Measurements from ENCODE around the gene C2CD2. TPM values are rescaled to one million over a fixed set of nuclear protein-coding genes. Genes with fewer than 3 reads are reported as not detected.

C2CD2 gene
- total RNA-seq, 2 experiments from 2014 or later, result 4.5 to 5.9 TPM

DNA sequence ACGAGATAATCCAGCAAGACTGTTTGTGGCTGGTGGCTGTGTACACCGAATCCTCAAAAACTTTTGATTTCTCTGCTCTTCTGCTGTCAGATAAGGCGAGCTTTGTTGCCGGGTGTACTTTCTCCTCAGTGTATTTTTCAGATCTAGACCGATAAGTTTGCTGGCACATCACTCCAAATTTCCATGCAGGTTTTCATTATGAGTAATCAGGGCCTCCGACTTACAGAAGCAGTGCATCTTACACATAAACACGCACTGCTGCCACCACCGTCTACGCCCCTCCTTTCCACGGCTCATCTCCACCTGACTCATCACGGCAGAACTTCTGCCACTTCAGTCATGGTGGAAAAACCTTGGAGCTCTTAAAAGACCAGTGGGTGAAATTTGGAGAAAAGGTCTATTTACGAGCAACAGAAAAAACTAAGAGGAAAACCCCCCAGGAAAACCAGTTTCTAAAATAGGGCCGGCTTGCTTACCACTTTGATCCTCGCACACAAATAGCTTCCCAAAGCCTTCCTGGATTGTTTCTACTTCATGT lies 48.7 kb upstream of the C2CD2 start:
- no peaks in the 10 kb centered on the region for H4K20me1 ChIP-seq (ENCODE audit: insufficient read depth, low read length)
- H2AFZ ChIP-seq (ENCODE audit: low read length), result no peak overlapping the region
- H3K36me3 ChIP-seq (ENCODE audit: insufficient read depth, low read length), result peaks cover 62% of the 10 kb centered on the region
- BruUV-seq (replicated peaks), result no TSS peak
- H3K27ac ChIP-seq (ENCODE audit: low read depth, low read length, poor library complexity, severe bottlenecking), result no peak overlapping the region
- CTCF ChIA-PET (ENCODE audit: unreplicated experiment), result no interaction called here
- POLR2A ChIA-PET, result interaction anchor here (1.3 kb wide), 1 partner anchor 31 kb away, joined by 3 read pairs; no protein-coding TSS in a partner anchor
- H3K9me3 ChIP-seq (ENCODE audit: low read length), result no peaks in the 10 kb centered on the region
- DNase-seq (ENCODE audit: low spot score), result no peak
- no peak for TF ChIP-seq EZH2phosphoT487 (IDR thresholded peaks at IDR 0.05; ENCODE audit: borderline replicate concordance, low read depth, low read length)
- TF ChIP-seq, protein P1, sequence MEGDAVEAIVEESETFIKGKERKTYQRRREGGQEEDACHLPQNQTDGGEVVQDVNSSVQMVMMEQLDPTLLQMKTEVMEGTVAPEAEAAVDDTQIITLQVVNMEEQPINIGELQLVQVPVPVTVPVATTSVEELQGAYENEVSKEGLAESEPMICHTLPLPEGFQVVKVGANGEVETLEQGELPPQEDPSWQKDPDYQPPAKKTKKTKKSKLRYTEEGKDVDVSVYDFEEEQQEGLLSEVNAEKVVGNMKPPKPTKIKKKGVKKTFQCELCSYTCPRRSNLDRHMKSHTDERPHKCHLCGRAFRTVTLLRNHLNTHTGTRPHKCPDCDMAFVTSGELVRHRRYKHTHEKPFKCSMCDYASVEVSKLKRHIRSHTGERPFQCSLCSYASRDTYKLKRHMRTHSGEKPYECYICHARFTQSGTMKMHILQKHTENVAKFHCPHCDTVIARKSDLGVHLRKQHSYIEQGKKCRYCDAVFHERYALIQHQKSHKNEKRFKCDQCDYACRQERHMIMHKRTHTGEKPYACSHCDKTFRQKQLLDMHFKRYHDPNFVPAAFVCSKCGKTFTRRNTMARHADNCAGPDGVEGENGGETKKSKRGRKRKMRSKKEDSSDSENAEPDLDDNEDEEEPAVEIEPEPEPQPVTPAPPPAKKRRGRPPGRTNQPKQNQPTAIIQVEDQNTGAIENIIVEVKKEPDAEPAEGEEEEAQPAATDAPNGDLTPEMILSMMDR (conservative IDR thresholded peaks at IDR 0.05; ENCODE audit: low read length), result no peak
- no peaks in the 10 kb centered on the region; the same call in 1 of the 2 replicates for H3K79me2 ChIP-seq (ENCODE audit: insufficient read depth, low read depth, low read length)
- H3K4me2 ChIP-seq (ENCODE audit: low read length), result no peak overlapping the region
- H3K9me2 ChIP-seq (ENCODE audit: insufficient read depth, low read length), result no peaks in the 10 kb centered on the region
- intact Hi-C loops (cut with micrococcal nuclease; ENCODE audit: unreplicated experiment), result no loop called here
- H3K4me1 ChIP-seq (ENCODE audit: insufficient read depth, low read length, poor library complexity, severe bottlenecking), result peaks cover 10% of the 10 kb centered on the region
- H3K4me3 ChIP-seq (ENCODE audit: low read depth, low read length, poor library complexity, severe bottlenecking), result no peak overlapping the region

- TF ChIP-seq, protein P1 (conservative IDR thresholded peaks at IDR 0.05; ENCODE audit: low read length), result no peak
- no peak for TF ChIP-seq EZH2phosphoT487 (IDR thresholded peaks at IDR 0.05; ENCODE audit: borderline replicate concordance, low read depth, low read length)
- Histone ChIP-seq H3K9me3 (ENCODE audit: low read length) (peaks cover 2% of the 10 kb centered on the region; the same call in 1 of the 2 replicates), H3K79me2 (ENCODE audit: insufficient read depth, low read depth, low read length) (no peaks in the 10 kb centered on the region; the same call in 1 of the 2 replicates), H3K4me2 (ENCODE audit: low read length) (no peak overlapping the region), H3K36me3 (ENCODE audit: insufficient read depth, low read length) (peaks cover 62% of the 10 kb centered on the region), H3K4me1 (ENCODE audit: insufficient read depth, low read length, poor library complexity, severe bottlenecking) (peaks cover 3% of the 10 kb centered on the region), H3K4me3 (ENCODE audit: low read depth, low read length, poor library complexity, severe bottlenecking) (no peak overlapping the region), H2AFZ (ENCODE audit: low read length) (no peak overlapping the region), H3K9me2 (ENCODE audit: insufficient read depth, low read length) (no peaks in the 10 kb centered on the region), H4K20me1 (ENCODE audit: insufficient read depth, low read length) (no peaks in the 10 kb centered on the region), H3K27ac (ENCODE audit: low read depth, low read length, poor library complexity, severe bottlenecking) (no peak overlapping the region)
- POLR2A ChIA-PET, result interaction anchor here (1.3 kb wide), 1 partner anchor 32 kb away, joined by 3 read pairs; no protein-coding TSS in a partner anchor
- no peak for DNase-seq (ENCODE audit: low spot score)
- intact Hi-C loops (cut with micrococcal nuclease; ENCODE audit: unreplicated experiment), result no loop called here
- BruUV-seq (replicated peaks), result no TSS peak
- CTCF ChIA-PET (ENCODE audit: unreplicated experiment), result no interaction called here
Measured at GRCh38 chr21:42001781-42002180, 48.0 kb upstream of the C2CD2 start.

DNA sequence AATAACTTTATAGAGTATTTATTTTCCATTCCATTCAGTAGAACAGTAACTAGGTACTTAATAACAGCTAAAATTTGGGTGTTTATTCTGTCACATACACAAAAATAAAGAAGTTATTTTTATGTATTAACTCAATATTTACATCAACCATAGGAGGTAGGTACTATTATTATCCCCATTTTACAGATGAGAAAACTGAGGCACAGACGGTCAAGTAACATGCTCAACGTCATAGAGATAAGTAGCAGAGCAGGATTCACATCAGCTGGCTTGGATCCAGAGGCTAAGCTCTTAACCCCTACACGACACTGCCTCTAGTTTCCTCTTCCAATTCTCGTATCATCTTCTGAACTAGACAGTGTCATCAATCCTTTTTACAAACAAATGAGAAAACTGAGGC lies 47.1 kb upstream of the C2CD2 start:
- H3K4me1 ChIP-seq (ENCODE audit: insufficient read depth, low read length, poor library complexity, severe bottlenecking), result no peaks in the 10 kb centered on the region
- H3K79me2 ChIP-seq (ENCODE audit: insufficient read depth, low read depth, low read length), result no peaks in the 10 kb centered on the region; the same call in 1 of the 2 replicates
- H3K9me2 ChIP-seq (ENCODE audit: insufficient read depth, low read length), result no peaks in the 10 kb centered on the region
- no peak overlapping the region for H3K27ac ChIP-seq (ENCODE audit: low read depth, low read length, poor library complexity, severe bottlenecking)
- POLR2A ChIA-PET, result no interaction called here
- no peaks in the 10 kb centered on the region for H4K20me1 ChIP-seq (ENCODE audit: insufficient read depth, low read length)
- peaks cover 66% of the 10 kb centered on the region for H3K36me3 ChIP-seq (ENCODE audit: insufficient read depth, low read length)
- BruUV-seq (replicated peaks), result no TSS peak
- H3K4me3 ChIP-seq (ENCODE audit: low read depth, low read length, poor library complexity, severe bottlenecking), result no peak overlapping the region
- no peak overlapping the region for H3K4me2 ChIP-seq (ENCODE audit: low read length)
- TF ChIP-seq, protein P1 (conservative IDR thresholded peaks at IDR 0.05; ENCODE audit: low read length), result no peak
- no peak for DNase-seq (ENCODE audit: low spot score)
- no peak overlapping the region for H2AFZ ChIP-seq (ENCODE audit: low read length)
- CTCF ChIA-PET (ENCODE audit: unreplicated experiment), result no interaction called here
- intact Hi-C loops (cut with micrococcal nuclease; ENCODE audit: unreplicated experiment), result no loop called here
- H3K9me3 ChIP-seq (ENCODE audit: low read length), result peaks cover 11% of the 10 kb centered on the region; the same call in 1 of the 2 replicates
